CD4-positive, alpha-beta memory T cell (primary cell): ENCODE data around the gene SRSF1. TPM values are rescaled to one million over a fixed set of nuclear protein-coding genes. Genes with fewer than 3 reads are reported as not detected.
A peak's percentile ranks its signal among the peaks of the same experiment; 100 is the strongest.

Experiments used
- CTCF ChIA-PET: fragments of 350-600 bp; sonication (Branson Sonifier 250); formaldehyde crosslinking; loops from one replicate; lab custom pipeline; 2021; ENCODE audit warnings: inconsistent platforms; ENCODE audit not compliant: partially characterized antibody; lab: Charles Lee
- POLR2A ChIA-PET: fragments of 350-600 bp; sonication (Branson Sonifier 250); formaldehyde crosslinking; loops from one replicate; lab custom pipeline; 2021; ENCODE audit not compliant: partially characterized antibody; lab: Charles Lee
- DNase-seq, 5 donors: peaks; one replicate each; pipeline versions ENCODE4 v3.0.0 to v3.0.0-alpha.2; 2020 to 2022; ENCODE audit warnings: mixed read lengths in 1 of 5
- H3K27ac ChIP-seq: one replicate; pipeline ENCODE4 v1.7.0; 2013; ENCODE audit warnings: low read depth, low read length
- H3K27me3 ChIP-seq: 2 replicates; pipeline ENCODE4 v1.7.0; 2013; ENCODE audit warnings: mild to moderate bottlenecking, low read length, moderate library complexity; ENCODE audit not compliant: insufficient read depth
- H3K36me3 ChIP-seq: 2 replicates; pipeline ENCODE4 v1.7.0; 2013; ENCODE audit warnings: mild to moderate bottlenecking, low read length, moderate library complexity; ENCODE audit not compliant: insufficient read depth
- H3K4me1 ChIP-seq: 2 replicates; pipeline ENCODE4 v1.7.0; 2013; ENCODE audit warnings: mild to moderate bottlenecking, low read length, moderate library complexity; ENCODE audit not compliant: insufficient read depth
- H3K4me3 ChIP-seq, 2 donors: one replicate each; pipeline ENCODE4 v1.7.0; 2013; ENCODE audit warnings: low read length in 2 of 2, mild to moderate bottlenecking in 1 of 2
- H3K9me3 ChIP-seq, 2 donors: one replicate each; pipeline ENCODE4 v1.7.0; 2013; ENCODE audit warnings: low read length in 2 of 2, control low read depth in 1 of 2; ENCODE audit not compliant: control insufficient read depth in 1 of 2
- H3K27ac Mint-ChIP-seq, 7 donors: one replicate each; pipeline ENCODE4 v1.8.0; 2020 to 2021; ENCODE audit warnings: mixed read lengths in 7 of 7, mild to moderate bottlenecking in 6 of 7, inconsistent platforms in 3 of 7, moderate library complexity in 3 of 7
- H3K27me3 Mint-ChIP-seq, 2 donors: one replicate each; pipeline ENCODE4 v1.8.0; 2020 to 2021; ENCODE audit warnings: mixed read lengths in 2 of 2
- H3K36me3 Mint-ChIP-seq, 2 donors: one replicate each; pipeline ENCODE4 v1.8.0; 2020 to 2021; ENCODE audit warnings: mixed read lengths in 2 of 2, inconsistent platforms in 1 of 2, mild to moderate bottlenecking in 1 of 2
- H3K4me1 Mint-ChIP-seq, 4 donors: one replicate each; pipeline ENCODE4 v1.8.0; 2020 to 2021; ENCODE audit warnings: mixed read lengths in 4 of 4, mild to moderate bottlenecking in 1 of 4
- H3K4me3 Mint-ChIP-seq, 8 donors: one replicate each; pipeline ENCODE4 v1.8.0; 2020 to 2021; ENCODE audit warnings: mixed read lengths in 8 of 8, mild to moderate bottlenecking in 7 of 8, moderate library complexity in 6 of 8, inconsistent platforms in 3 of 8
- H3K9me3 Mint-ChIP-seq, 8 donors: one replicate each; pipeline ENCODE4 v1.8.0; 2020 to 2021; ENCODE audit warnings: mixed read lengths in 8 of 8, mild to moderate bottlenecking in 5 of 8, inconsistent platforms in 3 of 8, moderate library complexity in 1 of 8
- intact Hi-C: fragments of 100-400 bp; cut with micrococcal nuclease; formaldehyde crosslinking; loops from one replicate; pipeline ENCODE4 v1.15.1; 2023
- polyA plus RNA-seq, 2 donors: library from polyadenylated mRNA; unstranded; fragments of 300-500 nt; fragmentation: Illumina TruSeq; gene quantifications; one replicate each; pipeline ENCODE4 v1.2.3, GENCODE V29; 2021
- total RNA-seq, 2 experiments: library from RNA; stranded (reverse); gene quantifications; one replicate each; pipeline ENCODE4 v1.2.3, GENCODE V29; 2021

The SRSF1 gene
- total and polyA plus RNA-seq, 4 experiments from 2014 or later, result 32.4 to 257 (median 151) TPM

DNA sequence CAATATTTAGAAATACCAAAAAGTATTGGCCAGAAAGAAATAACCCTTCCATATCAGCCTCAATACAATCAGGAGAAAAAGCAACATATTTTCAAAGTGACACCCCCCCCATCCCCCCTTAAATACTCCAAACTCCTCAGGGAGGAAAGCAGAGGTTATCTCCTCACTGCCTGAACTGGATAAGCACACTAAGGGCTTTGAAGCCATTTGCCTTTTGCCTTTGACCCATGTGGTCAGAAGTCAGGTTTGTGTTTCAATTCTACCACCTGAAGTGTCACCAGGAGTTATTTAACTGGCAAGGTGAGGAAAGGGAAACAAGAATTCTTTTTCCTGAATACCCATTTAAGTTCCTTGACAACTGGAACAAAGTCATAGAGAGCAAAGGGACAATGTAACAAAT lies 15.5 kb downstream of the SRSF1 start:
- Histone ChIP-seq H3K27me3 (no peaks in the 10 kb centered on the region), H3K36me3 (no peaks in the 10 kb centered on the region), H3K27ac (no peak overlapping the region), H3K9me3 (no peaks in the 10 kb centered on the region), H3K4me1 (peaks cover 42% of the 10 kb centered on the region), H3K4me3 (no peak overlapping the region)
- Mint-ChIP-seq H3K36me3 (peaks cover 0 to 14% of the 10 kb centered on the region in 2 donors), H3K9me3 (no peaks in the 10 kb centered on the region), H3K4me1 (peaks cover 31 to 59% (median 45%) of the 10 kb centered on the region in 4 donors), H3K27me3 (no peaks in the 10 kb centered on the region), H3K27ac (peak overlapping the region in 1 of 7 donors; percentile 59), H3K4me3 (no peak overlapping the region)
- intact Hi-C loops, result no loop called here
- CTCF ChIA-PET, result interaction anchor here (0.7 to 2.3 kb wide), 5 partner anchors 9 to 159 kb away, joined by 3 to 6 read pairs (median 3); partner anchors contain the start of gene SRSF1
- no peak for DNase-seq
- POLR2A ChIA-PET, result interaction anchor here (1.2 to 7.0 kb wide), 2 partner anchors 15 to 141 kb away, joined by 3 to 85 read pairs; partner anchors contain the start of genes MRPS23 and SRSF1

DNA sequence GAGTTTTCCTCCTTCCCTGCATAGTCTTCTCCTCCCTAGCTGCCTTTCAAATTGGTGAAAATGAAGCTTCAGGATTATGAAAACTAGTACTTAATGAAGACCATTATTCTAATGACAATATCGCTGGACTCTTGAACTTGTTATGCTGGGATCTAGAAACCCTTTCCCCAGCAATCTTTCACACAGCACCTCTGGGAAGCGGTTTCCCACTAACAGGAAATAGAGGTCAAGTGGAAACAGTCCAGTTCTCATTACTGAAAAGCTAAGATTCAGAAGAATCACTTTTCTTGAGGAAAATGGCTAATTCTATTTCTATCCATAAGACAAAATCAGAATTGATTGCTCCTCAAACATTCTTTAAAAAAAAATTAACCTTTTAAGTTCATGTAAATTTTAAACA lies 17.0 kb downstream of the SRSF1 start:
- Mint-ChIP-seq H3K4me3 (peak overlapping the region in 7 of 8 donors; percentile 51 to 96 (median 92)), H3K27ac (peak overlapping the region in 6 of 7 donors; percentile 37 to 95 (median 56)), H3K4me1 (peaks cover 37 to 66% (median 52%) of the 10 kb centered on the region in 4 donors), H3K9me3 (no peaks in the 10 kb centered on the region), H3K27me3 (no peaks in the 10 kb centered on the region), H3K36me3 (peaks cover 0 to 21% of the 10 kb centered on the region in 2 donors)
- Histone ChIP-seq H3K4me1 (peaks cover 49% of the 10 kb centered on the region), H3K9me3 (no peaks in the 10 kb centered on the region), H3K27me3 (no peaks in the 10 kb centered on the region), H3K36me3 (no peaks in the 10 kb centered on the region), H3K27ac (no peak overlapping the region), H3K4me3 (no peak overlapping the region)
- DNase-seq, result no peak
- CTCF ChIA-PET, result interaction anchor here (0.8 to 3.4 kb wide), 7 partner anchors 10 to 428 kb away, joined by 3 to 59 read pairs (median 4); partner anchors contain the start of genes RNF43 and SRSF1
- POLR2A ChIA-PET, result interaction anchor here (0.9 to 7.0 kb wide), 6 partner anchors 9 to 163 kb away, joined by 3 to 85 read pairs (median 8); partner anchors contain the start of genes MRPS23 and SRSF1
- intact Hi-C loops, result no loop called here

DNA sequence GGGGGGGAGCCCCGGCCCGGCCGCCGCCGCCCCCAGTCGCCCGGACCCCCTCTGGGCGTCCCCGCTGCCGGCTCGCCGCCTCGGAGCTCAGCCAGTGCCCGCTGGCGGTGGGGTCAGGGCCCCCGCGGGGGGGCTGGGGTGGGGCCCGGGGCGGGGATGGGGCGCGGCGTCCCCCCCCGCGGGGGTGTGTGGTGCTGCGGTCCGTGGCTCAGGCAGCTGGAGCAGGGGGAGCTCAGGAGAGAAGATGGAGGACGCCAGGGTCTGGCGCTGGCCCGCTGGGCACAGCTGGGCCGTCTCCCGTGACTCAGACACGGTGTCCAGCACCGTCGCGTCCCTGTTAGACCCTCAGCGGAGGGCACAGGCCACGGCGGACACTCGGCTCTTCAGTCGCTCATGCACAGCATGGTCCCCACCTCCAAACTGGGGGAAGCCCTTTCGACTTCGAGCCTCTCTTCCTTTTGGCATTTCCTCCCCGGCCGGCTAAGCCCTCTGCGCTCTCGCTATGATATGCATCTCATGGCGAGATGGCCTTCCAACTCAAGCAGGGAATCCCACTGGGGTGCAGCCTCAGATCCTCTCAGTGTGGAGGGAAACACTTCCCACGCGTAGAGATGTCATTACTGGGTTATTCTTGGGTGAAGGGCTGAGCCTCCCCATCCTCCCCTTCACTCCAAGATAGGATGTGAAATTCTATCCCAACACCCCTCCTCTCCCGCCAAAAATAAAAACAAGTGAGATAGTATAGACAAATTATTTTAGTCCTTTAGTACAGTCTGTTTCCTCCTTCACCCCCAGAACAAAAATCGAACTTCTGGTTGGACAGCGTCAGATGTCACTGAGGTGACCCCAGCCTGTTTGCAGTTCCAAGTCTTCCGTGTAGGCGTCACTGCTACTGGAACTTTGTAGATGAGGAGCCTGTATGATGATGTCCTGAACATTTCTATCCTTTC lies 18.5 kb downstream of the SRSF1 start:
- ChIA-PET CTCF (interaction anchor here (0.5 to 3.4 kb wide), 6 partner anchors 11 to 570 kb away, joined by 3 to 59 read pairs (median 5); partner anchors contain the start of gene SRSF1), POLR2A (interaction anchor here (0.6 to 7.0 kb wide), 18 partner anchors 10 to 865 kb away, joined by 3 to 85 read pairs (median 4); partner anchors contain the start of genes DYNLL2, HSF5, MRPS23 and SRSF1)
- no peaks in the 10 kb centered on the region for H3K27me3 ChIP-seq
- peaks cover 0 to 35% of the 10 kb centered on the region in 2 donors for H3K36me3 Mint-ChIP-seq
- H3K27ac ChIP-seq, result peak overlapping the region; percentile 76
- H3K9me3 ChIP-seq, result no peaks in the 10 kb centered on the region
- peaks cover 55% of the 10 kb centered on the region for H3K4me1 ChIP-seq
- peak overlapping the region; percentile 85 to 98 (median 97) for H3K27ac Mint-ChIP-seq
- peak; percentile 75 to 82 (median 75) for DNase-seq
- no peaks in the 10 kb centered on the region for H3K27me3 Mint-ChIP-seq
- peaks cover 42 to 67% (median 57%) of the 10 kb centered on the region in 4 donors for H3K4me1 Mint-ChIP-seq
- no peaks in the 10 kb centered on the region for H3K36me3 ChIP-seq
- H3K4me3 Mint-ChIP-seq, result peak overlapping the region; percentile 92 to 97 (median 96)
- H3K9me3 Mint-ChIP-seq, result no peaks in the 10 kb centered on the region
- H3K4me3 ChIP-seq, result peak overlapping the region; percentile 53 to 89
- intact Hi-C loops, result loop anchor here (1.0 to 5.0 kb wide), 3 partner anchors 19 to 138 kb away; partner anchors contain the start of genes DYNLL2, MRPS23 and SRSF1

DNA sequence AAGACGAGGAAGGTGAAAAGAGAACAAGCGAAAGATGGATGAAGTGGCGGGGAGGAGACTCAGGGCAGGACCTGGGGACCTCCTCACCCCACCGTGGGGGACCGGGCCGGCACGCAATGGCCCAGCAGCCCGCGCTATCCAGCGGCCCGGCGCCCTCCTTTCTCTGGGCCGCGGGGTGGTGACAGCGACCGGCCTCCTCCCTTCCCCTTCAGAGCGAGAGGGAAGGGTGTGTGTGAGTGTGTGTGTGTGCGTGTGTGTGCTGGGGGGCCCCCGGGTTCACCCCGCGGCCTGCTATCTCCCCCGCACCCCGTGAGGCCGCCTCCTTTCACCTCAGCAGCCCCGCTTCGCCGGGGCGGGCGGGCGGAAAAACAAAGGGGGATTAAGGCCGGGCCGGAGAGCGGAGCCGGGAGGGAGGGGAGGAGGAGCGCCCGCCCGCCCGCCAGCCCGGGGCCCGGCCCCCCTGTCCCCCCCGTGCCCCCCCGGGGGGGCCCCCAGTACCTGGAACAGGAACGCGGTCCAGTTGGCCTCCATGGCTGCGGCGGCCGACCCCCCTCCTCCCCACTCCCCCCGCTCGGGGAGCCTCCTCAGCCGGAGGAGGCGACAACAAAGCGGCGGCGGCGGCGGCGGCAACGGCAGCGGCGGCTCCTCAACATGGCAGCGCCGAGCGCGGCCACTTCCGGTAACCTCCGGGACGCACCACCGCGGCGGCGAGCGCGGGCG lies 19.3 kb downstream of the SRSF1 start, which contains the start of gene VEZF1:
TSS of gene VEZF1 (minus strand) at position 674 of the 720 bp plus-strand sequence. CDS start at position 531, 143 bp downstream.
- H3K36me3 Mint-ChIP-seq, result peaks cover 1 to 40% of the 10 kb centered on the region in 2 donors
- peak within 1 kb of the TSS; percentile 94 to 97 (median 96) for H3K4me3 Mint-ChIP-seq
- no peaks in the 10 kb centered on the region for H3K27me3 Mint-ChIP-seq
- intact Hi-C loops, result loop anchor here (1.0 to 5.0 kb wide), 5 partner anchors 8 to 137 kb away; partner anchors contain the start of genes DYNLL2, MRPS23 and SRSF1
- DNase-seq, result peak; percentile 75 to 84 (median 80)
- H3K27ac ChIP-seq, result peak within 1 kb of the TSS; percentile 76
- no peaks in the 10 kb centered on the region for H3K9me3 Mint-ChIP-seq
- no peaks in the 10 kb centered on the region for H3K27me3 ChIP-seq
- CTCF ChIA-PET, result interaction anchor here (0.9 to 3.6 kb wide), 4 partner anchors 10 to 70 kb away, joined by 3 to 70 read pairs (median 32); partner anchors contain the start of gene SRSF1
- no peaks in the 10 kb centered on the region for H3K9me3 ChIP-seq
- peak within 1 kb of the TSS; percentile 62 to 89 for H3K4me3 ChIP-seq
- peaks cover 55% of the 10 kb centered on the region for H3K4me1 ChIP-seq
- peak within 1 kb of the TSS; percentile 94 to 98 (median 97) for H3K27ac Mint-ChIP-seq
- H3K4me1 Mint-ChIP-seq, result peaks cover 46 to 69% (median 61%) of the 10 kb centered on the region in 4 donors
- POLR2A ChIA-PET, result interaction anchor here (0.6 to 7.0 kb wide), 17 partner anchors 11 to 864 kb away, joined by 3 to 85 read pairs (median 4); partner anchors contain the start of genes CUEDC1, DYNLL2, MRPS23 and SRSF1
- no peaks in the 10 kb centered on the region for H3K36me3 ChIP-seq

DNA sequence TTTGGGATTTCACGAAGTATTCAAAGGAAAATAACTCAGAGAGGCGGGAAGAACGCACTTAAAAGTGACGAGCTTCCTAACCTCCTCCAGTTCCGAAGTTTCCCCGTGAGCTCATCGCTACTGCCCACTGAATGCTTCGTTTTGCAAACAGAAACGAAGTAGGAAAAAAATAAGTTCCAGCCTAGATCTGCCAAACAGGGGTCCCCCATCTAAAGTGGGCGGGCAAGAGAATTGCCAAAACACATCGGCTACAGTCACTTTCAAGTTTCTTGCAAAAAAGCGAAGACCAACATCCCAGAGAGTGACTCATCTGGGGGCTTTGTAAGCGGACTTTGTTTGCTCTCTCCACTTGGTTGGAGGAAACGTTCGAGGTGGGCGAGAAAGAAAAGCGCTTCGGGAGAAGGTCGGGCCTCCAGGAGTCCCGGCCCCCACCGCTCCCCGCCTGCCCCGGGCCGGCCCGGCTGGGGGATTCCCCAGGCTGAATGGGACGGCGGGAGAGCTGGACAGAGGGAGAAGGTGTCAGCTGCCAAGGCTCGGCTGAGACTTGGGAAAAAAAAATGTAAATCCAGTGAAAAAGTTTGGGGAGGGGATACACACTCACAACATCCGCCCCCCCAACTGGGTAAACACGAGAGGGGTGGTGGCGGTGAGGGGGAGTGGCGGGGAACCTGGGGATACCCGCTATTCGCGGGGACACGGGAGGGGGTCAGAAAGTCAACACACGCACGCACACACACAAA lies 20.0 kb downstream of the SRSF1 start:
- H3K36me3 ChIP-seq, result no peaks in the 10 kb centered on the region
- CTCF ChIA-PET, result interaction anchor here (1.2 to 3.6 kb wide), 6 partner anchors 11 to 100 kb away, joined by 3 to 70 read pairs (median 4); partner anchors contain the start of gene SRSF1
- intact Hi-C loops, result loop anchor here (1.0 to 5.0 kb wide), 3 partner anchors 8 to 95 kb away; partner anchors contain the start of gene DYNLL2
- H3K27me3 ChIP-seq, result no peaks in the 10 kb centered on the region
- POLR2A ChIA-PET, result interaction anchor here (0.6 to 7.0 kb wide), 8 partner anchors 11 to 530 kb away, joined by 3 to 85 read pairs (median 7); partner anchors contain the start of genes CUEDC1, DYNLL2, MRPS23 and SRSF1
- peaks cover 59% of the 10 kb centered on the region for H3K4me1 ChIP-seq
- H3K27ac Mint-ChIP-seq, result peak overlapping the region; percentile 91 to 95 (median 94)
- peak in 2 of 5 donors; percentile 52 to 73 for DNase-seq
- H3K36me3 Mint-ChIP-seq, result peaks cover 9 to 47% of the 10 kb centered on the region in 2 donors
- no peaks in the 10 kb centered on the region for H3K9me3 Mint-ChIP-seq
- H3K4me1 Mint-ChIP-seq, result peaks cover 49 to 72% (median 64%) of the 10 kb centered on the region in 4 donors
- peak overlapping the region; percentile 62 to 70 for H3K4me3 ChIP-seq
- peak overlapping the region; percentile 90 to 95 (median 92) for H3K4me3 Mint-ChIP-seq
- no peaks in the 10 kb centered on the region for H3K27me3 Mint-ChIP-seq
- peak overlapping the region; percentile 76 for H3K27ac ChIP-seq
- no peaks in the 10 kb centered on the region for H3K9me3 ChIP-seq
